ENCODE data around the gene RGS7.

Gene RGS7

DNA sequence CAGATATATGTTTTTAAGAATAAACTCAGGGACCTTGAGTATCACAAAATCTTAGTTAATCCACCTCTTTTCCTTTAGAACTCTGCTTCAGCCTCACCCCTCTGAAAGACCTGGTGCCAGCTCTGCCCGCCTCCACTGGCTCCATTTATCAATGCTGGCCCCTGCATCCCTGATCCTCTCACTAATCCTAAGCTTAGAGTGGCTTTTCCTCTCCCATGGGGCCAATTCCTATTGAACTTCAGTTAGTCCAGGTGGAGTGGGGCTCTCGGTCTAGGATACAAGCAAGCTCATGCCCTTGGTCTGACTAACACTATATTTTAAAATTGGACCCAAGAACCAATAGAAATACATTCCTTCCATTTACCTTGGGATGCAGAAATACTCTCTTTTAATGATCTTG, 87.0 kb downstream of the RGS7 start:
- no peaks in the 10 kb centered on the region for H3K27me3 ChIP-seq (ENCODE audit: insufficient read depth, low read length)
- 91% methylated on average over 2 of the region's 2 CpGs for WGBS
- no peak overlapping the region for H3K9ac ChIP-seq (ENCODE audit: low read depth, low read length)
- no peaks in the 10 kb centered on the region for H3K36me3 ChIP-seq (ENCODE audit: insufficient read depth, low read length)
- H3K9me3 ChIP-seq (ENCODE audit: insufficient read depth, low read depth, low read length): peaks cover 14% of the 10 kb centered on the region; the same call in 1 of the 2 replicates
- H3K27ac ChIP-seq (ENCODE audit: low read depth, low read length): no peak overlapping the region
- no peaks in the 10 kb centered on the region; the same call in 1 of the 2 replicates for H3K4me1 ChIP-seq (ENCODE audit: insufficient read depth, low read length)
- H3K4me3 ChIP-seq (ENCODE audit: low read length): no peak overlapping the region

DNA sequence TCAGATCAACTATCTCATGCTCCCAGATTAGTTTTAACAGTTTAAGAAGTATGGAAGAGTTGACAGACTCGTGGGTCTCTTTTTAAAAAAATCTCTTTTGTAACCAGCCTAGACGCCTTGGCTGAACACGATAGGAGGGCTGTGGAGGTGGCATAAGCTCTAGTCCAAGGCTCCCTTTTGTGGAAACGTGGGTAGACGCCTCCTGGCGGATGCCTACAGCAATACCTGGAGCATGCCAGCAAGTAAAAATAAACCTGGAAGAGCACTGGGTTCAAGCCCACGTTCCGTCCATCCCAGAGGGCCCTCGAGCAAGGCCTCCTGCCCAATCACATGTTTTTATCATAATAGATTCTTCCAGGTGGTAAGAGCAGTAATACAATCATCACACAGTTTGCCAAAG, 87.9 kb downstream of the RGS7 start:
- no peaks in the 10 kb centered on the region for H3K36me3 ChIP-seq (ENCODE audit: insufficient read depth, low read length)
- no peak overlapping the region for H3K4me3 ChIP-seq (ENCODE audit: low read length)
- H3K9ac ChIP-seq (ENCODE audit: low read depth, low read length): no peak overlapping the region
- no peaks in the 10 kb centered on the region; the same call in 1 of the 2 replicates for H3K4me1 ChIP-seq (ENCODE audit: insufficient read depth, low read length)
- no peak overlapping the region for H3K27ac ChIP-seq (ENCODE audit: low read depth, low read length)
- WGBS: 91% methylated on average over 9 of the region's 9 CpGs
- no peaks in the 10 kb centered on the region for H3K27me3 ChIP-seq (ENCODE audit: insufficient read depth, low read length)
- H3K9me3 ChIP-seq (ENCODE audit: insufficient read depth, low read depth, low read length): peaks cover 14% of the 10 kb centered on the region; the same call in 1 of the 2 replicates

DNA sequence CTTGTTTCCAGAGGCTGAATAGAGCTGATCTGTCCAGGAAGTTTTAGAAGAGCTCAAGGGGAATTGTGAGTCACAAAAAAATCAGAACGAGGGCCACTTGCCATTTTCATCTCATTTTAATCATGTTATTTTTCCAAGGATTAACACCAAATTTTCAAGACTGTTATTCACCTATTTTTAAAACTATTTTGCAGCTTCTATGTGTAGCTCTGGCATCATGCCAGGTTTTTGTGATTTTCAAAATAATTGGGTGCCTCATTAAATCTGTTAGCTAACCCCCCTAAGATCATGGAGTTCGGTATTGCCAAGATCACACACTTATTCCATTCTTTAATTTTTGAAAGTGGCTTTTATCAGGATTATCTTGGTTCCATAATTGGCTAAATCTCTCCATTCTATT, 90.9 kb downstream of the RGS7 start:
- Histone ChIP-seq H3K9me3 (ENCODE audit: insufficient read depth, low read depth, low read length) (no peaks in the 10 kb centered on the region), H3K27me3 (ENCODE audit: insufficient read depth, low read length) (no peaks in the 10 kb centered on the region), H3K9ac (ENCODE audit: low read depth, low read length) (no peak overlapping the region), H3K4me3 (ENCODE audit: low read length) (no peak overlapping the region), H3K36me3 (ENCODE audit: insufficient read depth, low read length) (no peaks in the 10 kb centered on the region), H3K4me1 (ENCODE audit: insufficient read depth, low read length) (no peaks in the 10 kb centered on the region; the same call in 1 of the 2 replicates), H3K27ac (ENCODE audit: low read depth, low read length) (no peak overlapping the region)
- WGBS: 97% methylated on average over 2 of the region's 2 CpGs

DNA sequence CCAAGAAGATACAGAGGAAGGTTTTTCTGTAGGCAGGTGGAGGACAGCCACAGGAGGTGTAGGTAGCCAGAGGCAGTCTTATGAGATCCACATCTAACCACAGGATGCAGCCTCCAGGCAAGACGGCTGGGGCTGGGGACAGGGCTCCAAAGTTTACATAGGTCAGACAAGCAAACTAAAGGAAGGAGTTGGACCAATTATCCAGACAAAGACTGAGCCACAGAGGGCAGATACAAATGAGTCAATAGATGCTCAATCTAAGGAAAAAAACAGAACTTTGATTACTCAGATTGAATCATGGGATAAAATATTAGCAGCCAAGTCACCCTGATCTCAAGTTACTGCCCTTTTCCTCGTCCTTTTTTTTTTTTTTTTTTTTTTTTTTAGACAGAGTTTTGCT, 91.6 kb downstream of the RGS7 start:
- Histone ChIP-seq H3K9me3 (ENCODE audit: insufficient read depth, low read depth, low read length) (no peaks in the 10 kb centered on the region), H3K9ac (ENCODE audit: low read depth, low read length) (no peak overlapping the region), H3K27me3 (ENCODE audit: insufficient read depth, low read length) (no peaks in the 10 kb centered on the region), H3K4me3 (ENCODE audit: low read length) (no peak overlapping the region), H3K36me3 (ENCODE audit: insufficient read depth, low read length) (no peaks in the 10 kb centered on the region), H3K4me1 (ENCODE audit: insufficient read depth, low read length) (no peaks in the 10 kb centered on the region; the same call in 1 of the 2 replicates), H3K27ac (ENCODE audit: low read depth, low read length) (no peak overlapping the region)
- 96% methylated on average over 2 of the region's 2 CpGs for WGBS

DNA sequence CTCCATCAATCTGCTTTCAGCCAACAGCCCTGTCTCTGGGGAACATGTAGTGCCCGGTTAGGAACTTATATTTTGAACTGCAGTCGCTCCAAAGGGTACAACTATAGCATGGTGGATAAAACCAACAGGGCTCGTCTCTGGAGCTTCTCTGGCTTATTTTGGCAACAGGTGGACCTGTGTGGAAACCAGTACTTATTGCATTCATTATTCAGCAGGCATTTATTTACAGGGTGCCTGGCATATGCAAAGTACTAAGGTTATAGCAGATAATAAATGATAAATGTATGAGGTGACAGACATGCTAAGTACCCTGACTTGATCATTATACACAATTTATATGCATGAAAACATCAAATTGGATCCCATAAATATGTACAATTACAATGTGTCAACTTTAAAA, 93.7 kb downstream of the RGS7 start:
- Histone ChIP-seq H3K27ac (ENCODE audit: low read depth, low read length) (no peak overlapping the region), H3K4me1 (ENCODE audit: insufficient read depth, low read length) (no peaks in the 10 kb centered on the region), H3K4me3 (ENCODE audit: low read length) (no peak overlapping the region), H3K9ac (ENCODE audit: low read depth, low read length) (no peak overlapping the region), H3K36me3 (ENCODE audit: insufficient read depth, low read length) (no peaks in the 10 kb centered on the region), H3K27me3 (ENCODE audit: insufficient read depth, low read length) (no peaks in the 10 kb centered on the region), H3K9me3 (ENCODE audit: insufficient read depth, low read depth, low read length) (no peaks in the 10 kb centered on the region)
- 81% methylated on average over 3 of the region's 3 CpGs for WGBS

DNA sequence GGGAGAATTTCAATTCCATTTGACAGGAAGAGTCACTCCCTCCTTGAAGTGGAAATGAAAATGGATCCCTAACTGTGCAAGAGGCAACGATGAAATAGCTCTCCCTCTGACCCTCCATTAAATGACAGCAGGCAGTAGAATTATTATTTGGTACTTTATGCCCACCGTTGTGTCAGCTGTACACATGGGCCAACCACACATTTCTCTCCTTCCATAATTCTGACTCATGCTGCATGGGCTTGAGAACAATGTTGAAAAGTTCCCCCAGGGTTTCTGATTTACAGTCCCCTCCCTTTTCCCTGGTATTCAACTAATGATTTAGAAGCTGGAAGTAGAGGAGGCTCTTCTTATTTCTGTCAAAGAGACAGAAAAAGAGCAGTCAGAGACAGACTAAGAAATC, 103.5 kb downstream of the RGS7 start:
- Histone ChIP-seq H3K9me3 (ENCODE audit: insufficient read depth, low read depth, low read length) (peaks cover 3% of the 10 kb centered on the region; the same call in 1 of the 2 replicates), H3K4me1 (ENCODE audit: insufficient read depth, low read length) (no peaks in the 10 kb centered on the region), H3K27ac (ENCODE audit: low read depth, low read length) (no peak overlapping the region), H3K4me3 (ENCODE audit: low read length) (no peak overlapping the region), H3K27me3 (ENCODE audit: insufficient read depth, low read length) (no peaks in the 10 kb centered on the region), H3K36me3 (ENCODE audit: insufficient read depth, low read length) (no peaks in the 10 kb centered on the region), H3K9ac (ENCODE audit: low read depth, low read length) (no peak overlapping the region)
- 83% methylated on average over 2 of the region's 2 CpGs for WGBS

DNA sequence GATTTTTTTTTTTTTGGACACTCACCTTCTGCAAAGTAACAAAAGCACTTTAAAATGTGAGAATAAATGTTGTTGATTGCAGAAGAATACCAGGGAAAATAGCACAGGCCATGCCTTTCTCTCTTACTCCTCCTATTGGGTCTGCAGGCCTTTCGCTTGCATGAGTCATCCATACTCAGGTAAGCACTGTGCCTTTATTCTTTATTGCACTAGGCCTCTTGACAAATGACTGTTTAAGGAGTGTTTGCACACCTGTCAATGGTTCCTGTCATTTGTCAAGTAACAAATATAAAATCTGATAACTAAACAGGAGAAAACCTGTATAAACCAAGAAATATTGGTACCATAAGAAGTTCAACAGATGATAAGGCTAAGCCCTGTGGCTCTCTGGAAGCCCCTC, 106.5 kb downstream of the RGS7 start:
- no peaks in the 10 kb centered on the region for H3K36me3 ChIP-seq (ENCODE audit: insufficient read depth, low read length)
- peaks cover 4% of the 10 kb centered on the region; the same call in 1 of the 2 replicates for H3K9me3 ChIP-seq (ENCODE audit: insufficient read depth, low read depth, low read length)
- no peak overlapping the region for H3K9ac ChIP-seq (ENCODE audit: low read depth, low read length)
- no peak overlapping the region for H3K27ac ChIP-seq (ENCODE audit: low read depth, low read length)
- H3K4me1 ChIP-seq (ENCODE audit: insufficient read depth, low read length): peaks cover 4% of the 10 kb centered on the region; the same call in 1 of the 2 replicates
- WGBS: 88% methylated on average over 1 of the region's 1 CpG
- no peaks in the 10 kb centered on the region for H3K27me3 ChIP-seq (ENCODE audit: insufficient read depth, low read length)
- H3K4me3 ChIP-seq (ENCODE audit: low read length): no peak overlapping the region

DNA sequence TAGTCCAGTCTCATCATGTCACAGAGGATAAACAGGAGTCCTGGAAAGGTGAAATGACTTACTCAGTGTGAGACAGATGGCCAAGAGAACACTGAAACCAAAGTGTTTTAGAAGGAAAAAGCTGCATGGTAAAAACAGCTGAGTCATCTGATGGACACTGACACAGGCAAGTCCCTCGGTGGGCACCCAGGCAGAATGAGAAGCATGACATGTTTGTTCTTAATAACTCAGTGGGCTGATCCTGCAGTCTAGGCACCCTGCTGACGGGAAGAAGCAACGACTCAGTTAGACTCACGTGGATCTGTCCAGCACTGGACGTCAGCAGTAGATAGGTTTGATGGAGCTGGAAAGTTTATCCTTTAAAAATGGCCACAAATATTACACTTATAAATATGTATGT, 116.9 kb downstream of the RGS7 start:
- 81% methylated on average over 5 of the region's 5 CpGs for WGBS
- H3K9ac ChIP-seq (ENCODE audit: low read depth, low read length): no peak overlapping the region

DNA sequence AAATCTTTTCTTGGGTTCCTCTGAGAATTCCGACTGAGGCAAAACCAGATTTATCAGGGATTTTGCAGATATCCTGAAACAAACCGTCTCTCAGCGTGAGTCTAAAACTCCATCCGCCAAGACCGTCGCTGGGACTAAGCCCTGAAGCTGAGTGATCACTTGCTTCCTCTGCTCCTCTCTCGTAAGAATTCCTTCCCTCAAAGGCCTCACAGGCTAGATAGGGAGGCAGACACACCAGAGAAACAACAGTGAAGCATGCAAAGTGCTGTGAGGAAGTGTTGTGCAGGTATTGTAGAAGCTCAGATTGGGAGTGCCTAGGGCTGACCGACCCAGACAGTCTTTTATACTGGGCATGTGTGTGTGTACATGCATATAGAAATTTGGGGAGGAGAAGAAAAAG, 119.1 kb downstream of the RGS7 start:
- H3K27ac ChIP-seq (ENCODE audit: low read depth, low read length): no peak overlapping the region
- H3K4me3 ChIP-seq (ENCODE audit: low read length): no peak overlapping the region
- no peaks in the 10 kb centered on the region for H3K27me3 ChIP-seq (ENCODE audit: insufficient read depth, low read length)
- peaks cover 5% of the 10 kb centered on the region; the same call in 1 of the 2 replicates for H3K4me1 ChIP-seq (ENCODE audit: insufficient read depth, low read length)
- H3K36me3 ChIP-seq (ENCODE audit: insufficient read depth, low read length): no peaks in the 10 kb centered on the region
- no peak overlapping the region for H3K9ac ChIP-seq (ENCODE audit: low read depth, low read length)
- 82% methylated on average over 8 of the region's 8 CpGs for WGBS
- no peaks in the 10 kb centered on the region for H3K9me3 ChIP-seq (ENCODE audit: insufficient read depth, low read depth, low read length)

More for the DNA sequence above, 116.9 kb downstream of the RGS7 start:
- Histone ChIP-seq H3K4me3 (ENCODE audit: low read length) (no peak overlapping the region), H3K36me3 (ENCODE audit: insufficient read depth, low read length) (no peaks in the 10 kb centered on the region), H3K27ac (ENCODE audit: low read depth, low read length) (no peak overlapping the region), H3K27me3 (ENCODE audit: insufficient read depth, low read length) (no peaks in the 10 kb centered on the region), H3K4me1 (ENCODE audit: insufficient read depth, low read length) (peaks cover 4% of the 10 kb centered on the region; the same call in 1 of the 2 replicates), H3K9me3 (ENCODE audit: insufficient read depth, low read depth, low read length) (no peaks in the 10 kb centered on the region)

DNA sequence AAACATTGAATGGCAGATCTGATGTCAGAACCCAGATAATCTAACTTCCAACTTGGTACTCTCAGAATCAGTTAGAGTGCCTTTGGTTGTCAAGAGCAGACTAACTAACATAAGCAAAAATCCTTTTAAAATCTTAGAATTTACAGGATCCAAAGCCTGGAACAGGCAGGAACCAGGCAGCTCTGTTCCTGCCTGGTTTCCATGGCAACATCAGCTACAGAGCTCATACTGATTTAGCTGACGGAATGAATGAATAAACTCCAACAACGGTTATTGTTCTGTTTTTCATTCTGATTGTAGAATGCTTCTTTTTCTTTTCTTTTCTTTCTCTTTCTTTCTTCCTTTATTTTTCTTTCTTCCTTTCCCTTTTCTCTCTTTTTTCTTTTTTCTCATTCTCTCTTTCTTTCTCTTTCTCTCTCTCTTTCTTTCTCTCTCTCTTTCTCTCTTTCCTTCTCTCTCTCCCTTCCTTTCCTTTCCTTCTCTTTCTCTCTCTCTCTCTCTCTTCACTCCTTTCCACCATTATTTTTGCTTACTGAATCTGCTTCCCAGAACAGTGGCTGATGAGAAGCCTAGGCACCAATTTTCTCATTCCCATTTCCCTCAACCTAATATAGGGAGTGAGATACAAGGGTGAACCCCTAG, 121.6 kb downstream of the RGS7 start:
- no peak overlapping the region for H3K9ac ChIP-seq (ENCODE audit: low read depth, low read length)
- H3K27ac ChIP-seq (ENCODE audit: low read depth, low read length): no peak overlapping the region
- H3K36me3 ChIP-seq (ENCODE audit: insufficient read depth, low read length): no peaks in the 10 kb centered on the region
- H3K27me3 ChIP-seq (ENCODE audit: insufficient read depth, low read length): no peaks in the 10 kb centered on the region
- H3K9me3 ChIP-seq (ENCODE audit: insufficient read depth, low read depth, low read length): no peaks in the 10 kb centered on the region
- WGBS: 81% methylated on average over 2 of the region's 2 CpGs
- peaks cover 5% of the 10 kb centered on the region; the same call in 1 of the 2 replicates for H3K4me1 ChIP-seq (ENCODE audit: insufficient read depth, low read length)
- H3K4me3 ChIP-seq (ENCODE audit: low read length): no peak overlapping the region

DNA sequence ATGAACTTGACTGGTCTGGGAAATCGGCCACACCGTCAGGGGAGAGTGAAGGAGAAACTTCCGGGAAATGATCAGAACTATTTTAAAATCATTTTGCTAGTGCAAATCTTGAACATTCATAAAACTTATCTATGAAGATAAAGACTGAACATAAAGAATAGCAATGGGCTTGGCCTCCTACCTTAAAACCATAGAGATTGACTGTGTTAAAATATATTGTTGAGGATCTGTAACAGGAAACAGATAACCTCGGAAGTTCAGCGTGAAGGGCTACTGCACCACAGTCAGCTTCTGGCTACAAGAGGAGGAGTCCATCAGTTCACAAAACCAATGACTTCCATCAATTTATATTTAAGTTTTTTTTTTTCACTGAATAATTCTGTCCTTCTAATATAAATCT, 127.3 kb downstream of the RGS7 start:
- Histone ChIP-seq H3K36me3 (ENCODE audit: insufficient read depth, low read length) (no peaks in the 10 kb centered on the region), H3K4me1 (ENCODE audit: insufficient read depth, low read length) (peaks cover 11% of the 10 kb centered on the region; the same call in 1 of the 2 replicates), H3K27me3 (ENCODE audit: insufficient read depth, low read length) (no peaks in the 10 kb centered on the region), H3K9ac (ENCODE audit: low read depth, low read length) (no peak overlapping the region), H3K27ac (ENCODE audit: low read depth, low read length) (no peak overlapping the region), H3K9me3 (ENCODE audit: insufficient read depth, low read depth, low read length) (no peaks in the 10 kb centered on the region), H3K4me3 (ENCODE audit: low read length) (no peak overlapping the region)
- 98% methylated on average over 4 of the region's 5 CpGs for WGBS

DNA sequence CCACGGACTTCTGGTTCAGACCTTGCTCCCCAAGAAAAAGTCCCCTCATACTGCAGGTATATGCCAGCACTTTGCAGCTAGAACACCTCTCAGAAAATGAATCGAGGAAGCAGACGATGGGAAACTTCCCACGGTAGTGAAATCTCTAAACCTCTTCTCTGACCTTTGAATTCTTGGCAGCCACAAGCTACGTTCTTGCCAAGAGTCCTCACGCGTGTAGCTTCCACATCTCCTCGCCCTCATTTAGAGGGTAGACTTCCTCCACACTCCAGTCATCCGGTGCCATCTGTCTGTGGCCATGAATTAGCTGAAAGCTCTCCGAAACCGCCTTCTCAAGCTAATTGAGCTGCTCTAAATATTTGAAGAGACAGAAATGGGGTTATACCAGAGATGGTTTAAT, 127.8 kb downstream of the RGS7 start:
- Histone ChIP-seq H3K9me3 (ENCODE audit: insufficient read depth, low read depth, low read length) (no peaks in the 10 kb centered on the region), H3K4me3 (ENCODE audit: low read length) (no peak overlapping the region), H3K36me3 (ENCODE audit: insufficient read depth, low read length) (no peaks in the 10 kb centered on the region), H3K27ac (ENCODE audit: low read depth, low read length) (no peak overlapping the region), H3K9ac (ENCODE audit: low read depth, low read length) (no peak overlapping the region), H3K27me3 (ENCODE audit: insufficient read depth, low read length) (no peaks in the 10 kb centered on the region), H3K4me1 (ENCODE audit: insufficient read depth, low read length) (peaks cover 11% of the 10 kb centered on the region; the same call in 1 of the 2 replicates)
- WGBS: 92% methylated on average over 11 of the region's 11 CpGs
